OCI-LY1 (cell line): ENCODE data around the gene DIDO1.

ENCODE experiments used
- CTCF ChIP-seq: fragments of 200-600 bp; sonication (generic), shearing (Covaris generic); IDR thresholded peaks from 2 replicates; pipeline ENCODE4 v1.5.1; 2017; ENCODE audit warnings: mild to moderate bottlenecking, antibody characterized with exemption, low read length, moderate library complexity, mixed read lengths
- EZH2 ChIP-seq: fragments of 200-600 bp; sonication (generic), shearing (Covaris generic); IDR thresholded peaks from 2 replicates; pipeline ENCODE4 v1.8.0; 2017; ENCODE audit warnings: borderline replicate concordance, mixed run types, mild to moderate bottlenecking, antibody characterized with exemption, low read length, moderate library complexity, mixed read lengths

- TF ChIP-seq CTCF (no peak), EZH2 (no peak)
These were observed 35.2 kb downstream of the DIDO1 start for GRCh38 chr20:62891111-62891510.
